Activated T-helper 1 cell treated with anti-CD3 and anti-CD28 coated beads, Interleukin-2, amount 50 U/mL, for 16 hours (primary cell): ENCODE measurements around the gene SPOCK1.

Source experiments
- DNase-seq, 2 donors: peaks; one replicate each; pipeline ENCODE4 v3.0.0-alpha.2; 2020; ENCODE audit warnings: low read depth in 1 of 2, low spot score in 1 of 2

The SPOCK1 gene

DNA sequence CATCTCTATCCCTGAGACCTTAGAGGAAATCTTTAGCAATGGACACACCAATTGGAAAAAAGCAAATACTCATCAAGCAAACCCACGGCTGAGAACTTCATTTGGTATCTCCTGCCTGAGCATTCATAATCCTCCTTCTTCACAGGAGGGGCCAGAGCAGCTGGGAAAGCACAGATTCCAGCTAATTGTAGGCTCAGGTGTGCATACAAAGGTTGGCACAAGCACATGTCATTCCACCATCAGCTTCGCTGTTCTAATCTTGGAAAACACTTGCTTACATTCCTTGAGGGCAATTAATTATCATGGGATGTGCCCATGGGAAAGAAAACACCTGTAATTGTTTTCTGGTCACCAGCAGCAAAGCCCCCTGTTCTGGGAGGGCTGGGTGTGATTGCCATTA, 376.6 kb downstream of the SPOCK1 start:
- no peak for DNase-seq

DNA sequence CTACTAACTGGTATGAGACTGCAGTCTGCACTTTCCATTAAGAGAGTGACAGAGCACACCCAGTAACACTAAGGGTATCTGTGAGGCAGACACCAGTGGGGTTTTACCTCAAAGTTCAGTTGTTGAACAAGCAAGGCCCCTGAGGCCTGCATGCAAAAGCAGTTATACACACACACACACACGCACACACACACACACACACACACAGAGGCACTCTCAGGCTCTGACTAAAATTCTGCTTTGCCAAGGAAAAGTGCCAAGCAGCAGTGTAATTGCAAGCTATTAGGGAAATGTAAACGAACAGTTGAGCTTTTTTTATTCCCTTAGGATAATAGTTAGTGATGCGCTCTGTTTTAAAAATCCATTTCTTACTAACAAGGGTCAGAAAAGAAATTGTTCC, 377.1 kb downstream of the SPOCK1 start:
- no peak for DNase-seq

DNA sequence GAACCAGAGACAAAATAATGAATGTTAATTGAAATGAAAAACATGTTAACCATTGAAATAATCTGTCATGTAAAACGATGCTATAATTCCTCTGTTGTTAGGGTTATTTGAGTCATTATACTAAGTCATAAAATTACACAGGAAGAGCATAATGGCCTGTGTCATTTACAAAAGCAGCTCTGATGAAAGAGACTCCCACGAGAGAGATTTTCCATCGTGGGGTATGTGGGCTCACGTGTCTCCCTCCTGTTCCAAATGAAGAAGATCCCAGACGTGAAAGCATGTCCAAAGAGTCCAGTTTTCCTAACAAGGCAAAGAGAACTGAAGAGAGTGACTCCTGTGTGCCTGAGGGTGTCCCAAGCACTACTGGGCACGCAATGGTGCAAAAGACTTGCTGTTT, 379.8 kb downstream of the SPOCK1 start:
- DNase-seq, result no peak

DNA sequence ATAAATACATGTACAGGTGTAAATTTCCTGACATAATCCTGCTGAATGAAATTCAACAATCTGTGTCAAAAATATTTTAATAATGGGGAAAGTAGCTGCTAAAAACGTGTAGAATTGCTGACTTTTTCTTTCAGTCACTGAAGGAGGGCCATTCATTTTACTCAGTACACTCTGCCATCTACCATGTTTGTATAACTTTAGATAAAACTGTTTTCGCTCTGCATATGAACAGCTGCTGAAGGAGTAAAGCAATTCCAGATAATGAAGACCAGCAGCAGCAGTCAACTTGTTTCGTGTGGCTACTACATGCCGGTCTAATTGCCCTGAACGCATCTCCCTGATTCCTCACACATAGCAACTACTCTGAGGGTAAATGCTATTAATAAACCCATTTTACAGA, 380.5 kb downstream of the SPOCK1 start:
- no peak for DNase-seq

DNA sequence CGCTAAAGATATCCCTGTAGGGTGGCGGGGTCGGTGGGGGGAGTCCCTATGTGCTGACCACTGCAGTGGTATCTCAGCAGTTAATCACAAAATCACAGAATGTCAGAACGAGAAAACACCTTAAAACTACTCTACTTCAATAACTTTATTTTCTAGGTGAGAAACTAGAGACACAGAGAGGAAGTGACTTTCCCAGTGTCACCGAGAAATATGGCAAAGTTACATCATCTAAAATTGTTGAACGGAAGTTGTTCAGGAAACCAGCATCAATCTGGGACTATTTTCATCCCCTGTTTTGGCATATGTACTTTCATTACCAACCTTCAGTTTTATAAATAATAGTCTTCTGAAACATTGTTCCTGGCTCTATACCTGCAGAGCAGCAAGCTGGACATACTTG, 384.0 kb downstream of the SPOCK1 start:
- DNase-seq, result no peak

DNA sequence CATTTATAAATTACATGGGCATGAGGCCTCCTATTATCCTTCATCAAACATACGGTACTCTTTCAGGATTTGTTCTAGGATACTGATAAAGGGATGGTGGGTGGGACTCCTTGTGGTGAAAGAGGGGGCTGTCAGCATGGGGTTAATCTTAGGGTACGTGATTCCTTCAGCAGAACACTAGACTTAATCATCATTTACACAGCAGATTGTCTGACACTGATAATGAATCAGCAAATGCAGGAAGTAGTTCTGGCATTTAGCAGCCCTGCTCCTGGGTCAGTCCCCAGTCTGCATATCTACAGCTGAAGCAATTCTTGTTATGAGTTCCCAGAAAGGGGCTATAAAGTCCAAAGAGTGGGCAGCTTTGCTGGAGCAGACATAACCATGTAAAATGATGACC, 384.6 kb downstream of the SPOCK1 start:
- no peak for DNase-seq

DNA sequence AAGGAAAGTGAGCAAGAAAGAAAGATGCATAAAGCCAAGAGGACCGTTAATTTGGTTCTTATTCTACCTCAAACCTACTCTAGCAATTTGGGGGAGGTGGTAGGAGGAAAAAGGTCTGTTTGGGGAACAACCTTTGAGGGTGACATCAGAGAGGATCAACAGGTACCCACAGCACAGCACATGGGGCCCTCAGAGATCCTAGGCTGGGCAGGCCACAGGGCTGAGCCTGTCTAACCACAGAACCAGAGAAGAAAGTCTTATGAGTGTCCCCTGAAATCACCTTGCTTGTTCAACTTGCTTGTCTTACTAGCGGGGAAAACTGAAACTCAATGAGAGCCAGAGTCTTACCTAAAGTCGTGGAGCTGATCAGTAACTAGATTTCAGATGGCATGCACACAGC, 385.2 kb downstream of the SPOCK1 start:
- DNase-seq, result no peak

DNA sequence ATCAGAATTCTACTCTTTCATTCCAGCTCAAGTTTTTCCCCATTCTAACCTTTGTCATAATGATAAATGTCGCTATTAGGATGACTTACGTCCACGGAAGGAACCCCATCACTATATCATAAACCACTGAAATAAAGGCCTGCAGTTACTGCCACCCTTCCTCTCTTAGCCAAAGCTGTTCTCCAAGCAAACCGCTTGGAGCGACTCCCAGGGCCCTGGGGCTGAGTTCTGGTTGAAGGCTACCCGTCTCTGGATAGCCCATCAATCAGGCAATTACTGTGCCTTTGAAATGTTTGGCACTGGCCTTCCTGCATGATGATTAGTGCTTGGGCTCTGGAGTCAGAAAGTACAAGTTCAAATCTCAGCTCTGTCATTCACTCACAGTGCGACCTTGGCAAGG, 386.0 kb downstream of the SPOCK1 start:
- no peak for DNase-seq

DNA sequence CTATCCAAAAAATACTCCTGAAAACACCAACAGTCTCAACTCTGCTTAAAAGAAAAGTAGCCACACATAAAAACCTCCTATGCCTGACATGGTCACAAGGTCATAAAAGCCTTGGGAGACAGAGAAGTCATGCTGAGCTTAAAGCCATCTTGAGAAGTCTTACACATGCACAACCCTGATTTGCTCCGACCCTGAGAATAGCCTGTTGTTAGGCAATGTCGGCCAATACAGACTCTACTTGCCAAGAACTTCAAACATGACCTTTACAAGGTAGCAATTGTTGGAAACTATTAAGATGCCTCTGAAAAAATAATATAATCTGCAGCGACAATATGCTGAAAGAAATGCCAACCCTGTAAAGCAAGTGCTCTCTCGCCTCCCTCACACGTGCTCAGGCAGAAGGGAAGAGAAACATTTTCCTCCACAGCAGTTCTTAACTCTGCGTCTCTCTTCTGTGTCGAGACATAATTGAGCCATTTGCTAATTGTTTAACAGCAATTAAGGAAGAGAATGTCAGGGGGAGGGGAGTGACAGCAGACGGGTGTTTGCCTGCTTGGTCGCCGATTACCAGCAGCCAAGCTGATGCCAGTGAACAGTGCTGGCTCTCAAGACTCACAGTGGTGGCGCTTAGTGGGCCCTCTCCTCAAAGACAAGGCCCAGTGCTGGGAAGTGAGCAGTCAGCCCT, 393.6 kb downstream of the SPOCK1 start:
- no peak for DNase-seq

DNA sequence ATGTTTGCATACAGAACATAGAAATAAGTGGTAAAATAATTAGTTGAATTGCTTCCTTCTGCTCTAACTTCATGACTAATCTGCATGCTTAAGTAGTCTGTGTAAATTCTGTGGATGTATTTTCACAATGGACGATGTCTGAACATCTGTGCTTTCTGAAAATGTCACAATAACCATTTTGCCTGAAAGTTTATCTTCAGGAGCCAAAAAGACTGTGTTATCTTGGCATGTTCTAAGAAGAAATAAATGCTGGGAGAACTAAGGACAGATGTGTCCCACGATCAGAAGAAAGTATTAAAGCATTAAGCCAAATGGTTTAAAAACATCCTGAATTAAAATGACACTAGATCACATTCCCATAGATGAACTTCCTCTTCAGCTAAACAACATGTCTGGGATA, 397.6 kb downstream of the SPOCK1 start:
- DNase-seq, result no peak

DNA sequence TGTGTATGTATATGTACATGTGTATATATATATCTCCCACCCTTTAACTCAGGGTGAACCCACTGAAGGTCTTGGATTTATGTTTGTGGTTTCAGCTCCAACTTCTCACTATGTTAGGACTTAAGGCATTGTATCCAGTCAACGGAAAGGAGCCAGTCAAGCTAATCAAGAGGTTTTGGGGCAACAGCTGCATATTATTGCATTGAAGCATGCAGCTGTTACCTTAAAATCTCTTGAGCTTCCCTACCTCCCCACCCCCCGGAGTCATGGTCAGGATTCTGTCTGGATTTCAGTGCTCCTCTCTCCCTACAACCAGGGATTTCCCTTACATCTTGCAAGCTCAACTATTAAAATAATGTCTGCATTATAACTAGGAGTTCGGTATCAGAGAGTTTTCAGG, 399.5 kb downstream of the SPOCK1 start:
- DNase-seq, result no peak

DNA sequence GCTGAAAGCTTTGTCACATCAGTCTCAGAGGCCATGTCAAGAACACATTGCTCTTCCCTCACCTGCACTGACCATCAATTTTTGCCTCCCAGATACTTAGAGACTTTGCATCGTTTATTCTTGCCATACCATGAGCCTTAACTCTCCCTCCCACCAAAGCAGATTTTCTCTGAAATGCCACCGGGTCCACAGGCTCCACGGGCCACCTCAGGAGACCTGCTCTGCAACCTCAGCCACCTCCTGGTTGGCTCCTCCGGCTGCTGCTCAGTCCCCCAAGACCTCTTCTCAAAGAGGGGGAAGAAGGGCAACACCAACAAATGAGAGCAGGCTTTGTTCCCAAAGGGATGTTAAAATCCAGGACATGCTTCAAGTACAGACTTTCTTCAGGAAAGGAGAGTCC, 400.5 kb downstream of the SPOCK1 start:
- DNase-seq, result no peak

DNA sequence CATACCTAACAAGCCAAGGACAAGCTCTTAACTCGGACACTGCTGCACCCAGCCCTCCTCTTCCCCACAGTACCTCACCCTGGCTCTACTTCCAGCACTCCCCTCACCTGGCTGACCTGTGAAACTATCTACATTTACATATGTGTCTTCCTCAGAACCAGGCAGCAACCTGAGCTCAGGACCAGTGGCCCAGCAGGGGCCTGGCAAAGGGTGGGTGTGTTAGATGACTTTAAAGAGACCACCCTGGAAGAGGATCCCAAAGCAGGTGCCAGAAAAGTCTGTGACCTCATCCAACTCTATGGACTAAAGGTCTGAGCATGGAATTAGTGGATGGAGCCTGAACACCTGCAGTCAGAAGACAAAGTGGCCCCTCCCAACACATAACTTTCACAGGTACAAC, 400.9 kb downstream of the SPOCK1 start:
- DNase-seq, result no peak

DNA sequence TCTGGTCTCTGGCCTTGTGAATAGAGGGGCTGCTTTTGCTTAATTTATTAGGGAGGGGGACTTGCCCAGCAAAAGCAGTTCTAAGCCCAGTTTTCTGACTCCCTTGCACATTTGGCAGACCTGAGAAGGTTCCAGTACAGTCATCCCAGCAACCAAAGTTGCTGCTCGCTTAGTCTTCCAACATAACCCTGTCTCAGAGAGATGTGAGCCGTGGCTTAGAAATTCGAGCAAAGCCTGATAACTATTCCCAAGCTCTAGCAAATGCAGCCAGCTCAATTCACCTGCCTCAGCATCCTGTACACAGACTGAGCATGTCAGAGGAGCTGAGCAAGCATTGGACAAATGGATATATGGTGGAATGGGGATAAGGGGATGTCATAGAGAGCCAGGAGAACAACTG, 401.9 kb downstream of the SPOCK1 start:
- no peak for DNase-seq

DNA sequence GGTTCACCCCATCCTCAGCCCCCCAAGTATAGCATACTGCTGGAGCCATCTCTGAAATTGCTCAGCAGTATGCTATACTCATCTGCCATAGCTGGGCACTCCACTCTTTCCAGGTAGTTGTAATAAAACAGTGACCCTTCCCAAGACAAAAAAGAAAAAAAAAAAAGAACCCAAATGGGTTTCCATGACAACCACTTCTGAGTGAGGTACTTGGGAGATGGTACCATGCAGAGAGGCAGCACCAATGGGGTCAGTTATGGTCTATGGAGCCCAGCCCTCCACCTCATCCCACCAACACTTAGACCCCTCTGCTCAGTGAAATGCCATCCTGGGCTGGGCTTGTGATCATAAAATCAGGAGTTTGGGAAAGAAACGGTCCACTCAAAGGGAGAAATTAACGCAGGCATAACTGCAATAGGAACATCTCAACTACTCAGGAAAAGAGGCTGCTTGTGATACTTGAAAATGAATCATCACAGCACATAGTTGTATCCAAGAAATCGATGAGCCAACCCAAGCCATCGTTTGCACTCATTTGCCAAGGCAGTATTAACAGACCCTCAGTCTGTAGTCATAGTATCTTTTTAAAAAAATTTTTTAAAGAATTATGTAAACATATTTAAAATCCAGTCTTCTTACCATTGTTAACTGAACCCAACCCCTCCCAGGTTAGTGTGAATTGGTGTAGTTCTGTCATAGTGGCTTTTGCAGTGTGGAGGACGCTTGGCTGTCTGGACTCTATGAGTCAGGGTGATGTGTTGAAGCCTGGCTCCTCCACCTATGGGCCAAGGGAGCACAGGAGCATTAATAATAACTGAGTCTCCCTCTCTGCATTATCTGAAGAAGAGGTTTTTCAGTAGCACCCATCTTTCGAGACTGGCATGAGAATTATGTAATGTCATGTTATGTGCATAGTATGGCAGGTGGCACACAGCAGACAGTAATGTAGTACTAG, 402.7 kb downstream of the SPOCK1 start:
- DNase-seq, result no peak

DNA sequence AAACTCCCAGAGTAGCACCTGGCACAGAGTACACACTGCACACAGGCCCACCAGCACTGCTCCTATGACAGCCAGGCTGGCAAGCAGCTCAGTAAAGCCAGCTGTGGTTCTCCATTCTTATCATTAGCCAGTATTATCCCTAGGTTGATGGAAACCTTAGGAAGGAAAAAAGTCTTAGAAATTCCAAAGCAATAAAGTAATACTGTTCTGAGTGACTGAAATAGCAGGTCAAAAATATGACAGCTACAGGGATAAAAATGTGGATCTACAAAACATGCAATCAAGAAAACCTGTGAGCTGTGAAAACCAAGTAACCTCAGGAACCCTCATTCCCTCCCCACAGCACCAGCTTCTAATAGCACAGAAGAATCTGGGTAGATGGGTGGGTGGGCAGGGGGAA, 403.5 kb downstream of the SPOCK1 start:
- no peak for DNase-seq

DNA sequence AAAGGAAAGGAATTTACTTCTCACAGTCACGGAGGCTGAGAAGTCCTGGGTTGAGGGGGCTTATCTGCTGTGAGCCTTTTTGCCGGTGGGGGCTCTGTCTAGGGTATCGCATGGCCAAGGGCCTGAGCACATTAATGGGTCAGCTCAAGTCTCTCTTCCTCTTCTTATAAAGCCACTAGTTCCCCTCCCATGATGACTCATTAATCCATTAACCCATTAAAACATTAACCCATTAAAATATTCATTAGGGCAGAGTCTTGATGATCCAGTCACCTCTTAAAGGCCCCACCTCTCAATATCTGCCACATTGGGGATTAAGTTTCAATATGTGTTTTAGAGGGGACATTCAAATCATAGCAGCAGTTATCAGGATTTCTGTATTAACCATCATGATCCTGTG, 406.3 kb downstream of the SPOCK1 start:
- no peak for DNase-seq

DNA sequence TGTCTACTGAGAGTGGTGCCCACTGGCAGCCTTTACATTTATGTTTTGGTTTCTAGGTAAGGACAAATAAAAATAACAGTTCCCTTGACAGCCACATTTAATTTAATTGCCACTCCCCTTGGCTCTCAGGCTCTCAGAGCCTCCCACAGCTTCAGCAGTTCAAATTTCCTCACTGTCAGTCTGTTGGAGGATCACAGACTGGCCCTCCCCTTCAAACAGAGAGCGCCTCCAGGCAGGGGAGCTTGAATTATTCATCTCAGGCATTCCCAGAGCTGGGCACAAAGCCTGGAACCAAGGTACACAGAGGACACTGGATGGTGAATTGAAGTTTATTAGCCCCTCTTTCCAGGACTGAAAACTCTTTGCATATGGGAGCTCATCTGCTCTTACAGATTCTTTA, 407.7 kb downstream of the SPOCK1 start:
- no peak for DNase-seq

DNA sequence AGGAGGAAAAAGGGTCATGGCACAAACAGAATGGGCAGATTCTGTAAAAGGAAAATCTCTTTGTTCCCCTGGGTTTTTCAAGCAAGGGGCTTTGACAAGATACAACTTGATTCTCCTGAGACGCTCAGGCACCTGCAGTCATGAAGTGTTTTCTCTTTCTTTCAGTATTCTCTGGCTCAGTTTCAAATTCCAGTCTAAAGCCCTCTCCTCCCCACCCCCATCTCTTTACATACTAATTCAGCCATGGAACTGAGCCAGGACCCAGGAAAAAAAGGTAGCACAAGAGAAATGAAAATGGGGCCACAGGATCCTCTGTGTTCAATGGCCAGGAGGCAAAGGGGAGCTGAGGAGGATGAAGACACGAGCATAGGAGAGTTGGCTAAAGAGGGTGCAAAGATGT, 408.4 kb downstream of the SPOCK1 start:
- no peak for DNase-seq

DNA sequence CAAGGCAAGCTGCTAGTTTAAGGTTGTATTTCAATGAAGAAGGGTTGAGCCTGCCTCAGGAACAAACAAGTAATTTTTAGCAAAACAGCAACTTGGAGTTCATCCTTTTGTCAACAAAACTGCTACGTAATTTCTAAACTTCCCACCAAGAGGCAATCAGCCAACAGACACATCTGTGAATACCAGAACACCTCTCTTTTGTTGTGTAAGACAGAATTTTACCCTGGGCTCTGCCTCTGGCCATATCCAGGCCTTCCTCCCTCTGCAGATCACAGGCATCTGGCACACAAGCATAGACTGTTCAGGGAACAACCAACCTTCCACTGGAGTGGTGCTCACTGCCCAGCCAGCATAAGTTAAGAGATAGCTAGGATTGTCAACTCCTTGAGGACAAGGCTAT, 409.0 kb downstream of the SPOCK1 start:
- DNase-seq, result no peak

DNA sequence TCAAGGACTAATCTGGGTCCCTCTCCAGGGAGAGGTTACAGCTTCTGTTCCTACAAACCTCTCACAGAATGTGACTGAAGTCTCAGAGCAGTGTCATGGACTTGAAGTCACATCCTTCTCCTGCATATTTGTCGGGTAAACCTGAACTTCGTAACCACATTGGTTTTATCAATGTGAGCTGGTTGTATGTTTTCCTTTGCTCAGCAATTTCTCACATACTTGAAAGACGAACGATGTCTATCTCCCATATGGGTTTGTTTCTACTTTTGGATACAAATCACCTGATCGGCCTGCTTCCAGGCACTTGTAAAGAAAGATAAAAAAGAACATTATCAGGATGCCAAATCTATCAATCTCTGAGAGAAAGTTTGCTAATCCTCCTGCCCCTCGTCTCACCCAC, 411.0 kb downstream of the SPOCK1 start:
- no peak for DNase-seq

DNA sequence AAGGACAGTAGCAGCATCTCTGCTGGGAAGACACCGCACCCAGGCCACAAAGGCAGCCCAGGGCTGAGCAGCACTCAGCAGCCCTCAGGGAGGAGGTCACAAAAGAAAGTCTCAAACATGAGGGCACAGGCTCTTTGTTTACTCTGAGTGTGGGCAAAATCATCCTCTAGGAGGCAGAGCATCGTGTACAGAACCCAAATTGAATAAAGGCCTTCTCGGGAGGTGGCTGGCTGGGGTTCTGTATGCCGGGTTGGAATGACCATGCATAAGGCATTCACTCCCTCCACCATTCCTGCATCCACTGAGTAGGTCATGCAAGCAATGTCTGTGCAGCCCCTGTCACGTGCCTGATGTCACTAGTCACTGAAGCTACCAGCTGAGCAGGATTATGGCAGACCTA, 412.8 kb downstream of the SPOCK1 start:
- DNase-seq, result no peak

DNA sequence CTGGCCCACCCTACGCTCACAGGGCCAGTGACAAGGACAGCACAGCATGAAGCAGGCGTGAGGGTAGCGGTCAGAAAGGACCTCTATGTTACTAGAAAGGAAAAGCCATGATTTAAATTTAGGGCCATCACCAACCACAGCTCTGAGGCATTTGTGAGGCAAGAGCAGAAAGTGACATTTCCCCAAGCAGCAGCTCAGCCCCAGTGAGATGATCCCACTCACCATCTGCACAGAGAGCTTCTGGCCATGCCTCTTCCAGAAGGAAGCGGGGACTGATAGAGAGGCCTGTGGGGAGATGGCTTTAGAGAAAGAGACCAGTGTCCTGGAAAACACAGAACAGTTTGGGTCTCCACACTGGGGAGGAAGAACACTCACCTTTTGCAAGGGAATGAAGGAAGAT, 413.9 kb downstream of the SPOCK1 start:
- no peak for DNase-seq
